OCI-LY7 (cell line): ENCODE results near the gene SPATA32. TPM values are rescaled to one million over a fixed set of nuclear protein-coding genes. Genes with fewer than 3 reads are reported as not detected.

Source experiments
- BruUV-seq: library from RNA; stranded (reverse); fragments of 400-500 nt; replicated peaks from 2 replicates; lab custom pipeline; 2021; lab: Mats Ljungman, UMichigan
- CTCF ChIA-PET: fragments of 300-600 bp; sonication (Branson Sonifier 250); formaldehyde crosslinking; loops from one replicate; lab custom pipeline; 2022; ENCODE audit warnings: antibody characterized with exemption; ENCODE audit not compliant: unreplicated experiment; lab: Charles Lee
- POLR2A ChIA-PET: fragments of 300-600 bp; sonication (Branson Sonifier 250); formaldehyde crosslinking; loops from one replicate; lab custom pipeline; 2022; ENCODE audit warnings: antibody characterized with exemption; lab: Charles Lee
- DNase-seq: peaks from one replicate; pipeline ENCODE4 v3.0.0-alpha.2; 2015; ENCODE audit warnings: low spot score
- H2AFZ ChIP-seq: fragments of 200-600 bp; sonication (generic), shearing (Covaris generic); 2 replicates; pipeline ENCODE4 v1.6.1; 2014; ENCODE audit warnings: mild to moderate bottlenecking, antibody characterized with exemption, low read length, moderate library complexity
- H3K27ac ChIP-seq: fragments of 200-600 bp; sonication (generic); 2 replicates; pipeline ENCODE4 v1.5.1; 2014; ENCODE audit warnings: mixed run types, low read depth, mild to moderate bottlenecking, moderate library complexity, low read length, inconsistent platforms; ENCODE audit not compliant: poor library complexity, severe bottlenecking
- H3K36me3 ChIP-seq: fragments of 200-600 bp; sonication (generic); 2 replicates; pipeline ENCODE4 v1.6.1; 2014; ENCODE audit warnings: mild to moderate bottlenecking, antibody characterized with exemption, low read length, moderate library complexity, mixed read lengths; ENCODE audit not compliant: insufficient read depth
- H3K4me1 ChIP-seq: fragments of 200-600 bp; sonication (generic); 2 replicates; pipeline ENCODE4 v1.5.1; 2014; ENCODE audit warnings: mild to moderate bottlenecking, low read length; ENCODE audit not compliant: insufficient read depth, poor library complexity, severe bottlenecking
- H3K4me2 ChIP-seq: fragments of 200-600 bp; sonication (generic); 2 replicates; pipeline ENCODE4 v1.6.1; 2014; ENCODE audit warnings: mild to moderate bottlenecking, low read length
- H3K4me3 ChIP-seq: fragments of 200-600 bp; sonication (generic); 2 replicates; pipeline ENCODE4 v1.5.1; 2014; ENCODE audit warnings: mild to moderate bottlenecking, low read depth, low read length; ENCODE audit not compliant: poor library complexity, severe bottlenecking
- H3K79me2 ChIP-seq: fragments of 200-600 bp; sonication (generic); 2 replicates; pipeline ENCODE4 v1.6.1; 2016; ENCODE audit warnings: low read depth, mild to moderate bottlenecking, low read length, moderate library complexity, mixed read lengths; ENCODE audit not compliant: insufficient read depth
- H3K9me2 ChIP-seq: fragments of 200-600 bp; sonication (generic); 2 replicates; pipeline ENCODE4 v1.6.1; 2016; ENCODE audit warnings: mild to moderate bottlenecking, low read length, mixed read lengths; ENCODE audit not compliant: insufficient read depth
- H3K9me3 ChIP-seq: fragments of 200-600 bp; sonication (generic); 2 replicates; pipeline ENCODE4 v1.6.1; 2014; ENCODE audit warnings: mild to moderate bottlenecking, mixed run types, low read length, mixed read lengths
- H4K20me1 ChIP-seq: fragments of 200-600 bp; sonication (generic); 2 replicates; pipeline ENCODE4 v1.6.1; 2014; ENCODE audit warnings: mild to moderate bottlenecking, antibody characterized with exemption, low read length, moderate library complexity, mixed read lengths; ENCODE audit not compliant: insufficient read depth
- CTCF ChIP-seq: fragments of 200-600 bp; sonication (generic); conservative IDR thresholded peaks from 2 replicates; pipeline ENCODE4 v1.5.1; 2014; ENCODE audit warnings: mild to moderate bottlenecking, antibody characterized with exemption, low read length, moderate library complexity, mixed read lengths
- EZH2phosphoT487 ChIP-seq: fragments of 200-600 bp; sonication (generic); IDR thresholded peaks from 2 replicates; pipeline ENCODE4 v1.6.1; 2018; ENCODE audit warnings: low read depth, borderline replicate concordance, mild to moderate bottlenecking, mixed run types, antibody characterized with exemption, low read length, moderate library complexity, mixed read lengths
- intact Hi-C: fragments of 100-400 bp; cut with micrococcal nuclease; formaldehyde crosslinking; loops from one replicate; pipeline ENCODE4 v1.10.0; 2022; ENCODE audit not compliant: unreplicated experiment
- total RNA-seq, 2 experiments: library from RNA; depleted of rRNA in 1 of 2; stranded (reverse); fragments of >200 nt in 1 of 2; shearing (Covaris generic) in 1 of 2; gene quantifications; 2 replicates each; pipeline ENCODE4 v1.2.3, GENCODE V29; 2014 to 2022

Gene SPATA32
- total RNA-seq, 2 experiments from 2014 or later: not detected

GRCh38 chr17:45232514-45233422 is 29.1 kb downstream of the SPATA32 start:
- no peak for DNase-seq
- no peak for TF ChIP-seq EZH2phosphoT487
- TF ChIP-seq CTCF: no peak
- no peak overlapping the region for H3K4me3 ChIP-seq
- no peak overlapping the region for H2AFZ ChIP-seq
- peaks cover 48% of the 10 kb centered on the region for H3K4me1 ChIP-seq
- H3K79me2 ChIP-seq: peaks cover 23% of the 10 kb centered on the region; the same call in 1 of the 2 replicates
- H3K9me3 ChIP-seq: no peaks in the 10 kb centered on the region
- H3K27ac ChIP-seq: no peak overlapping the region
- H3K4me2 ChIP-seq: no peak overlapping the region
- no peaks in the 10 kb centered on the region; the same call in 1 of the 2 replicates for H4K20me1 ChIP-seq
- ChIA-PET CTCF (interaction anchor here (0.5 kb wide), 1 partner anchor 12 kb away, joined by 3 read pairs; no protein-coding TSS in a partner anchor), POLR2A (interaction anchor here (0.6 to 1.6 kb wide), 3 partner anchors 10 to 183 kb away, joined by 3 to 4 read pairs (median 3); no protein-coding TSS in a partner anchor)
- peaks cover 27% of the 10 kb centered on the region for H3K36me3 ChIP-seq
- H3K9me2 ChIP-seq: no peaks in the 10 kb centered on the region
- intact Hi-C loops: no loop called here
- BruUV-seq: no TSS peak

GRCh38 chr17:45231481-45232116 is 30.3 kb downstream of the SPATA32 start:
- BruUV-seq: no TSS peak
- Histone ChIP-seq H3K4me3 (no peak overlapping the region), H3K79me2 (peaks cover 35% of the 10 kb centered on the region; the same call in 1 of the 2 replicates), H3K4me2 (peak overlapping the region; percentile 20; the same call in 1 of the 2 replicates), H3K4me1 (peaks cover 60% of the 10 kb centered on the region), H3K9me2 (no peaks in the 10 kb centered on the region), H4K20me1 (no peaks in the 10 kb centered on the region; the same call in 1 of the 2 replicates), H3K27ac (peak overlapping the region; percentile 19), H3K36me3 (peaks cover 18% of the 10 kb centered on the region), H3K9me3 (no peaks in the 10 kb centered on the region), H2AFZ (no peak overlapping the region)
- TF ChIP-seq EZH2phosphoT487 (no peak), CTCF (peak; percentile 69)
- ChIA-PET CTCF (interaction anchor here (0.7 to 1.3 kb wide), 3 partner anchors 11 to 97 kb away, joined by 3 to 5 read pairs (median 3); no protein-coding TSS in a partner anchor), POLR2A (interaction anchor here (1.6 kb wide), 1 partner anchor 9 kb away, joined by 3 read pairs; no protein-coding TSS in a partner anchor)
- intact Hi-C loops: no loop called here
- DNase-seq: peak; percentile 51
